Thoracic aorta (tissue), 2 donors: Measurements from ENCODE around the gene ATP2C1. TPM values are rescaled to one million over a fixed set of nuclear protein-coding genes. Genes with fewer than 3 reads are reported as not detected.

ENCODE experiments used
- ATAC-seq: fragments of 150-250 bp; one replicate; pipeline ENCODE4 v1.8.0; 2017; ENCODE audit warnings: low read depth; ENCODE audit not compliant: insufficient number of reproducible peaks, low FRiP score
- DNase-seq: peaks from one replicate; pipeline ENCODE4 v3.0.0-alpha.2; 2020; ENCODE audit warnings: low spot score
- H3K27ac ChIP-seq, 2 donors: fragments of 200-600 bp; sonication (generic); 1 replicate in 1 of 2; 2 replicates in 1 of 2; pipeline ENCODE4 v1.5.1; 2016; ENCODE audit warnings: mild to moderate bottlenecking in 2 of 2, moderate library complexity in 2 of 2
- H3K27me3 ChIP-seq: fragments of 200-600 bp; sonication (generic); replicated peaks from 2 replicates; pipeline ENCODE4 v1.6.0; 2016; ENCODE audit warnings: mild to moderate bottlenecking; ENCODE audit not compliant: insufficient read depth
- H3K36me3 ChIP-seq: fragments of 200-600 bp; sonication (generic); one replicate; pipeline ENCODE4 v1.5.1; 2016
- H3K4me1 ChIP-seq, 2 donors: fragments of 200-600 bp; sonication (generic); 1 replicate in 1 of 2; 2 replicates in 1 of 2; pipeline versions ENCODE4 v1.5.1 to v1.6.0; 2016; ENCODE audit warnings: low read depth in 2 of 2, mild to moderate bottlenecking in 1 of 2; ENCODE audit not compliant: control insufficient read depth in 1 of 2
- H3K4me3 ChIP-seq: fragments of 200-600 bp; sonication (generic); 2 replicates; pipeline ENCODE4 v1.5.1; 2016; ENCODE audit warnings: mild to moderate bottlenecking
- H3K9me3 ChIP-seq: fragments of 200-600 bp; sonication (generic); 2 replicates; pipeline ENCODE4 v1.5.1; 2016
- CTCF ChIP-seq: fragments of 200-600 bp; sonication (generic); IDR thresholded peaks from one replicate; pipeline ENCODE4 v1.5.1; 2019; ENCODE audit warnings: antibody characterized with exemption
- total RNA-seq, 2 donors: library from RNA; depleted of rRNA; stranded (reverse); fragments of >200 nt; gene quantifications; one replicate each; pipeline versions ENCODE4 v1.1.0 to v1.2.3, GENCODE V29; 2016

ATP2C1 gene
- total RNA-seq, 2 donors from 2014 or later: 51.1 to 53.1 TPM

- H3K9me3 ChIP-seq: no peaks in the 10 kb centered on the region
- peak overlapping the region; percentile 49 for H3K4me3 ChIP-seq
- no peak for TF ChIP-seq CTCF
- ATAC-seq (peak; percentile 36), DNase-seq (no peak)
- H3K36me3 ChIP-seq: no peaks in the 10 kb centered on the region
- peak overlapping the region; percentile 31 to 58 for H3K27ac ChIP-seq
- no peaks in the 10 kb centered on the region for H3K27me3 ChIP-seq
- peaks cover 9 to 28% of the 10 kb centered on the region in 2 donors for H3K4me1 ChIP-seq
These were observed 43.7 kb upstream of the ATP2C1 start for GRCh38 chr3:130850044-130850797.

GRCh38 chr3:130850843-130851242, 43.0 kb upstream of the ATP2C1 start:
- H3K4me3 ChIP-seq: peak overlapping the region; percentile 49
- no peak for TF ChIP-seq CTCF
- ATAC-seq (no peak), DNase-seq (no peak)
- no peaks in the 10 kb centered on the region for H3K27me3 ChIP-seq
- H3K36me3 ChIP-seq: no peaks in the 10 kb centered on the region
- peak overlapping the region; percentile 31 to 58 for H3K27ac ChIP-seq
- H3K9me3 ChIP-seq: no peaks in the 10 kb centered on the region
- H3K4me1 ChIP-seq: peaks cover 9 to 28% of the 10 kb centered on the region in 2 donors

GRCh38 chr3:130851277-130851676, 42.6 kb upstream of the ATP2C1 start:
- TF ChIP-seq CTCF: no peak
- no peaks in the 10 kb centered on the region for H3K9me3 ChIP-seq
- H3K27ac ChIP-seq: peak overlapping the region in 1 of 2 donors; percentile 58
- DNase-seq (no peak), ATAC-seq (no peak)
- peak overlapping the region; percentile 49 for H3K4me3 ChIP-seq
- H3K4me1 ChIP-seq: peaks cover 9 to 28% of the 10 kb centered on the region in 2 donors
- no peaks in the 10 kb centered on the region for H3K36me3 ChIP-seq
- no peaks in the 10 kb centered on the region for H3K27me3 ChIP-seq

- Histone ChIP-seq H3K9me3 (no peaks in the 10 kb centered on the region), H3K4me3 (no peak overlapping the region), H3K27me3 (no peaks in the 10 kb centered on the region), H3K36me3 (no peaks in the 10 kb centered on the region), H3K27ac (no peak overlapping the region), H3K4me1 (peaks cover 9 to 28% of the 10 kb centered on the region in 2 donors)
- DNase-seq (no peak), ATAC-seq (no peak)
- no peak for TF ChIP-seq CTCF
These were observed 40.3 kb upstream of the ATP2C1 start for GRCh38 chr3:130853581-130853980.

- DNase-seq: no peak
- no peak for TF ChIP-seq CTCF
- H3K27me3 ChIP-seq: no peaks in the 10 kb centered on the region
- no peaks in the 10 kb centered on the region for H3K36me3 ChIP-seq
- H3K4me3 ChIP-seq: no peak overlapping the region
- H3K9me3 ChIP-seq: no peaks in the 10 kb centered on the region
- no peak overlapping the region for H3K27ac ChIP-seq
- H3K4me1 ChIP-seq: peaks cover 9 to 23% of the 10 kb centered on the region in 2 donors
- no peak for ATAC-seq
These were observed 39.5 kb upstream of the ATP2C1 start for GRCh38 chr3:130854208-130854864.
